Measurements from ENCODE around the gene ADH6. TPM values are rescaled to one million over a fixed set of nuclear protein-coding genes. Genes with fewer than 3 reads are reported as not detected.

The ADH6 gene
- polyA plus RNA-seq, 1 of the 3 experiments (the other 2 are of a cell fraction): not detected

DNA sequence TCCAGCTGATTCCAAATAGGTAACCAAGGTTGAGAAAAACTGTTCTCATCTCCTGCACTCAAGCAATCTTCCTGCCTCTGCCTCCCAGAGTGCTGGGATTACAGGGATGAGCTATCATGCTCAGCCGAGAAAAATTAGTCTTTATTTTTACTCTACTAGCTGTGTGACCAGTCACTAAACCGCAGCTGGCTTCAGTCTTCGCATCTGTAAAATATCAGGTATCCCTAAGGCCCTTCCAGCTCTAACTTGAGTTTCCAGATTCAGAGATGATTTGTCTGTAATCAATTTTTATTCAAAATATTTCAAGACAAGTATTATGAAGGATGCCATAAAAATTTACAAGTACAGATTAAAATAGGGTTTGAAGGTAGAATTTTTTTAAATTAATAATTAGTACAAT is 3.5 kb downstream of the ADH6 start:
- no peaks in the 10 kb centered on the region for H3K36me3 ChIP-seq (replicated peaks in 1 of 2; ENCODE audit: control insufficient read depth in 1 of 2, insufficient read depth in 2 of 2, low read length in 1 of 2)
- no peaks in the 10 kb centered on the region for H3K27me3 ChIP-seq (ENCODE audit: insufficient read depth)
- CTCF ChIA-PET: no interaction called here
- H3K4me3 ChIP-seq (ENCODE audit: low read depth in 2 of 2, low read length in 1 of 2): no peak overlapping the region
- no peak overlapping the region for H2AFZ ChIP-seq (ENCODE audit: low read depth)
- no peaks in the 10 kb centered on the region for H3K9me3 ChIP-seq
- H3K79me2 ChIP-seq (ENCODE audit: insufficient read depth): no peaks in the 10 kb centered on the region
- no peak overlapping the region for H3K9ac ChIP-seq
- TF ChIP-seq TEAD4 (IDR thresholded peaks at IDR 0.05; ENCODE audit: borderline replicate concordance, insufficient read depth) (no peak), GATA2 (CRISPR knock-in tag; IDR thresholded peaks at IDR 0.05) (no peak), RXRA (IDR thresholded peaks at IDR 0.05; ENCODE audit: borderline replicate concordance, low read depth) (no peak), NFIC (IDR thresholded peaks at IDR 0.05; ENCODE audit: borderline replicate concordance) (no peak), YY1 (IDR thresholded peaks at IDR 0.05; ENCODE audit: low read depth) (no peak), EP300 (IDR thresholded peaks at IDR 0.05; ENCODE audit: borderline replicate concordance in 1 of 2, low read depth in 1 of 2, low read length in 1 of 2) (no peak)
- TF ChIP-seq, protein P1, sequence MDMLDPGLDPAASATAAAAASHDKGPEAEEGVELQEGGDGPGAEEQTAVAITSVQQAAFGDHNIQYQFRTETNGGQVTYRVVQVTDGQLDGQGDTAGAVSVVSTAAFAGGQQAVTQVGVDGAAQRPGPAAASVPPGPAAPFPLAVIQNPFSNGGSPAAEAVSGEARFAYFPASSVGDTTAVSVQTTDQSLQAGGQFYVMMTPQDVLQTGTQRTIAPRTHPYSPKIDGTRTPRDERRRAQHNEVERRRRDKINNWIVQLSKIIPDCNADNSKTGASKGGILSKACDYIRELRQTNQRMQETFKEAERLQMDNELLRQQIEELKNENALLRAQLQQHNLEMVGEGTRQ (IDR thresholded peaks at IDR 0.05; ENCODE audit: borderline replicate concordance, low read depth, low read length): no peak
- TF ChIP-seq, protein P2, sequence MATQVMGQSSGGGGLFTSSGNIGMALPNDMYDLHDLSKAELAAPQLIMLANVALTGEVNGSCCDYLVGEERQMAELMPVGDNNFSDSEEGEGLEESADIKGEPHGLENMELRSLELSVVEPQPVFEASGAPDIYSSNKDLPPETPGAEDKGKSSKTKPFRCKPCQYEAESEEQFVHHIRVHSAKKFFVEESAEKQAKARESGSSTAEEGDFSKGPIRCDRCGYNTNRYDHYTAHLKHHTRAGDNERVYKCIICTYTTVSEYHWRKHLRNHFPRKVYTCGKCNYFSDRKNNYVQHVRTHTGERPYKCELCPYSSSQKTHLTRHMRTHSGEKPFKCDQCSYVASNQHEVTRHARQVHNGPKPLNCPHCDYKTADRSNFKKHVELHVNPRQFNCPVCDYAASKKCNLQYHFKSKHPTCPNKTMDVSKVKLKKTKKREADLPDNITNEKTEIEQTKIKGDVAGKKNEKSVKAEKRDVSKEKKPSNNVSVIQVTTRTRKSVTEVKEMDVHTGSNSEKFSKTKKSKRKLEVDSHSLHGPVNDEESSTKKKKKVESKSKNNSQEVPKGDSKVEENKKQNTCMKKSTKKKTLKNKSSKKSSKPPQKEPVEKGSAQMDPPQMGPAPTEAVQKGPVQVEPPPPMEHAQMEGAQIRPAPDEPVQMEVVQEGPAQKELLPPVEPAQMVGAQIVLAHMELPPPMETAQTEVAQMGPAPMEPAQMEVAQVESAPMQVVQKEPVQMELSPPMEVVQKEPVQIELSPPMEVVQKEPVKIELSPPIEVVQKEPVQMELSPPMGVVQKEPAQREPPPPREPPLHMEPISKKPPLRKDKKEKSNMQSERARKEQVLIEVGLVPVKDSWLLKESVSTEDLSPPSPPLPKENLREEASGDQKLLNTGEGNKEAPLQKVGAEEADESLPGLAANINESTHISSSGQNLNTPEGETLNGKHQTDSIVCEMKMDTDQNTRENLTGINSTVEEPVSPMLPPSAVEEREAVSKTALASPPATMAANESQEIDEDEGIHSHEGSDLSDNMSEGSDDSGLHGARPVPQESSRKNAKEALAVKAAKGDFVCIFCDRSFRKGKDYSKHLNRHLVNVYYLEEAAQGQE (IDR thresholded peaks at IDR 0.05; ENCODE audit: low read depth, low read length): no peak
- DNase-seq: no peak
- no peak overlapping the region for H3K4me2 ChIP-seq
- no peaks in the 10 kb centered on the region for H3F3A ChIP-seq (replicated peaks; ENCODE audit: insufficient read depth)
- POLR2A ChIA-PET: interaction anchor here (0.7 kb wide), 1 partner anchor 10 kb away, joined by 3 read pairs; no protein-coding TSS in a partner anchor
- no peaks in the 10 kb centered on the region for H3K9me2 ChIP-seq
- H4K20me1 ChIP-seq (ENCODE audit: insufficient read depth): no peaks in the 10 kb centered on the region
- no peak overlapping the region for H3K27ac ChIP-seq (ENCODE audit: low read depth in 2 of 2, low read length in 1 of 2)
- WGBS (ENCODE audit: low lambda C conversion rate): 21% methylated on average over 3 of the region's 3 CpGs
- no peaks in the 10 kb centered on the region for H3K4me1 ChIP-seq (ENCODE audit: control insufficient read depth in 1 of 2, insufficient read depth in 2 of 2, low read depth in 1 of 2, low read length in 1 of 2)

DNA sequence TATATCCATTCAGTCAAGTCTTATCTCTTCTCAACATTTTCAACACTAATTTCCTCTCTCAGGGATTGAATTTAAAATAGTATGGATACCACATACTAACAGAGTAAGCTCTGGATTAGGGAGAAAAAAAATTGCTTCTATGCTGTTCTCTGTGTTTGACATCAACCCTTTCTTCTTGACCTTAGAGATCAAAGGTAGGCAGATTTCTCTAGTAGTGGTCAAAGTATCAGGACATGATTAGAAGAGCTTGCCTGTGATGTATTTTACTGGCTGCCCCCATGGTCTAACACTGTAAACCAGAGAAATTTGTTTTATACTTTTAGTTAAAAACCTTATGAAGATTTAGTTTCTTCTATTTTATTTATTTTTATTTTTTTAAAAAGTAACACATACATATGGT is 8.3 kb downstream of the ADH6 start:
- Histone ChIP-seq H3K27me3 (ENCODE audit: insufficient read depth) (no peaks in the 10 kb centered on the region), H2AFZ (ENCODE audit: low read depth) (no peak overlapping the region), H4K20me1 (ENCODE audit: insufficient read depth) (no peaks in the 10 kb centered on the region), H3F3A (replicated peaks; ENCODE audit: insufficient read depth) (no peaks in the 10 kb centered on the region), H3K36me3 (replicated peaks in 1 of 2; ENCODE audit: control insufficient read depth in 1 of 2, insufficient read depth in 2 of 2, low read length in 1 of 2) (no peaks in the 10 kb centered on the region), H3K79me2 (ENCODE audit: insufficient read depth) (no peaks in the 10 kb centered on the region), H3K27ac (ENCODE audit: low read depth in 2 of 2, low read length in 1 of 2) (no peak overlapping the region), H3K4me2 (no peak overlapping the region), H3K9me3 (no peaks in the 10 kb centered on the region), H3K4me3 (ENCODE audit: low read depth in 2 of 2, low read length in 1 of 2) (no peak overlapping the region), H3K9ac (no peak overlapping the region), H3K9me2 (no peaks in the 10 kb centered on the region), H3K4me1 (ENCODE audit: control insufficient read depth in 1 of 2, insufficient read depth in 2 of 2, low read depth in 1 of 2, low read length in 1 of 2) (no peaks in the 10 kb centered on the region)
- TF ChIP-seq, protein P2 (IDR thresholded peaks at IDR 0.05; ENCODE audit: low read depth, low read length): no peak
- TF ChIP-seq TAF1 (IDR thresholded peaks at IDR 0.05; ENCODE audit: borderline replicate concordance, low read depth, low read length) (no peak), NFIC (IDR thresholded peaks at IDR 0.05; ENCODE audit: borderline replicate concordance) (no peak), MEF2A (IDR thresholded peaks at IDR 0.05; ENCODE audit: borderline replicate concordance, low read depth) (no peak), RFX5 (IDR thresholded peaks at IDR 0.05; ENCODE audit: low read length) (no peak), ELF1 (IDR thresholded peaks at IDR 0.05) (no peak), TEAD4 (IDR thresholded peaks at IDR 0.05; ENCODE audit: borderline replicate concordance, insufficient read depth) (no peak), RCOR1 (IDR thresholded peaks at IDR 0.05; ENCODE audit: low read length) (no peak), EP300 (IDR thresholded peaks at IDR 0.05; ENCODE audit: borderline replicate concordance in 1 of 2, low read depth in 1 of 2, low read length in 1 of 2) (no peak), GATA2 (CRISPR knock-in tag; IDR thresholded peaks at IDR 0.05) (no peak), EZH2phosphoT487 (IDR thresholded peaks at IDR 0.05; ENCODE audit: borderline replicate concordance, low read depth) (no peak), FOSL2 (IDR thresholded peaks at IDR 0.05; ENCODE audit: borderline replicate concordance, low read depth) (no peak), GABPA (IDR thresholded peaks at IDR 0.05; ENCODE audit: low read depth) (no peak), TCF12 (IDR thresholded peaks at IDR 0.05) (no peak), POLR2AphosphoS5 (IDR thresholded peaks at IDR 0.05; ENCODE audit: low read depth, low read length) (no peak), RXRA (IDR thresholded peaks at IDR 0.05; ENCODE audit: borderline replicate concordance, low read depth) (no peak)
- TF ChIP-seq, protein P3, sequence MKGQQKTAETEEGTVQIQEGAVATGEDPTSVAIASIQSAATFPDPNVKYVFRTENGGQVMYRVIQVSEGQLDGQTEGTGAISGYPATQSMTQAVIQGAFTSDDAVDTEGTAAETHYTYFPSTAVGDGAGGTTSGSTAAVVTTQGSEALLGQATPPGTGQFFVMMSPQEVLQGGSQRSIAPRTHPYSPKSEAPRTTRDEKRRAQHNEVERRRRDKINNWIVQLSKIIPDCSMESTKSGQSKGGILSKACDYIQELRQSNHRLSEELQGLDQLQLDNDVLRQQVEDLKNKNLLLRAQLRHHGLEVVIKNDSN (IDR thresholded peaks at IDR 0.05; ENCODE audit: borderline replicate concordance, low read depth): no peak
- POLR2A ChIA-PET: no interaction called here
- no peak for DNase-seq
- CTCF ChIA-PET: no interaction called here

Measured in SK-N-SH (cell line).